Neural progenitor cell (in vitro differentiated cells): Measurements from ENCODE around the gene PRKCA. TPM values are rescaled to one million over a fixed set of nuclear protein-coding genes. Genes with fewer than 3 reads are reported as not detected.

ENCODE experiments used
- DNase-seq: peaks from one replicate; pipeline ENCODE4 v3.0.0-alpha.2; 2016; ENCODE audit warnings: low spot score
- H2AFZ ChIP-seq: fragments of 200-600 bp; sonication (generic); replicated peaks from 2 replicates; pipeline ENCODE4 v1.6.1; 2016; ENCODE audit warnings: antibody characterized with exemption
- H3F3A ChIP-seq: fragments of 200-600 bp; sonication (generic); 2 replicates; pipeline ENCODE4 v1.6.1; 2016; ENCODE audit warnings: antibody characterized with exemption, low read depth
- H3K27ac ChIP-seq: fragments of 200-600 bp; sonication (generic); 2 replicates; pipeline ENCODE4 v1.5.1; 2016; ENCODE audit warnings: mild to moderate bottlenecking
- H3K27me3 ChIP-seq: fragments of 200-600 bp; sonication (generic); 2 replicates; pipeline ENCODE4 v1.6.1; 2016; ENCODE audit warnings: mild to moderate bottlenecking, moderate library complexity
- H3K36me3 ChIP-seq: fragments of 200-600 bp; sonication (generic); 2 replicates; pipeline ENCODE4 v1.5.1; 2016
- H3K4me1 ChIP-seq: fragments of 200-600 bp; sonication (generic); 2 replicates; pipeline ENCODE4 v1.6.1; 2016; ENCODE audit warnings: mixed run types
- H3K4me2 ChIP-seq: fragments of 200-600 bp; sonication (generic); 2 replicates; pipeline ENCODE4 v1.6.1; 2016
- H3K4me3 ChIP-seq: fragments of 200-600 bp; sonication (generic); 2 replicates; pipeline ENCODE4 v1.5.1; 2016
- H3K79me2 ChIP-seq: fragments of 200-600 bp; sonication (generic); 2 replicates; pipeline ENCODE4 v1.6.1; 2016; ENCODE audit warnings: low read depth
- H3K9ac ChIP-seq: fragments of 200-600 bp; sonication (generic); 2 replicates; pipeline ENCODE4 v1.6.1; 2016
- H3K9me3 ChIP-seq: fragments of 200-600 bp; sonication (generic); 2 replicates; pipeline ENCODE4 v1.5.1; 2016; ENCODE audit warnings: low read depth
- H4K20me1 ChIP-seq: fragments of 200-600 bp; sonication (generic); 2 replicates; pipeline ENCODE4 v1.6.1; 2016; ENCODE audit warnings: low read depth
- H3K27ac Mint-ChIP-seq: 3 replicates; pipeline ENCODE4 v1.8.0; 2021; ENCODE audit warnings: mixed read lengths
- H3K27me3 Mint-ChIP-seq: 2 replicates; pipeline ENCODE4 v1.8.0; 2022; ENCODE audit warnings: low read depth, mild to moderate bottlenecking, inconsistent platforms, moderate library complexity, mixed read lengths; ENCODE audit not compliant: insufficient read depth
- H3K36me3 Mint-ChIP-seq: 3 replicates; pipeline ENCODE4 v1.8.0; 2021; ENCODE audit warnings: mixed read lengths
- H3K4me1 Mint-ChIP-seq: 3 replicates; pipeline ENCODE4 v1.8.0; 2021; ENCODE audit warnings: mixed read lengths
- H3K4me3 Mint-ChIP-seq: 3 replicates; pipeline ENCODE4 v1.8.0; 2021; ENCODE audit warnings: mild to moderate bottlenecking, moderate library complexity, mixed read lengths
- H3K9me3 Mint-ChIP-seq: 3 replicates; pipeline ENCODE4 v1.8.0; 2020; ENCODE audit warnings: mixed read lengths
- CTCF ChIP-seq: fragments of 200-600 bp; sonication (generic); IDR thresholded peaks from 2 replicates; pipeline ENCODE4 v1.5.1; 2017; ENCODE audit warnings: antibody characterized with exemption, mild to moderate bottlenecking
- EZH2 ChIP-seq: fragments of 200-600 bp; sonication (generic); IDR thresholded peaks from 2 replicates; pipeline ENCODE4 v1.6.1; 2017; ENCODE audit warnings: antibody characterized with exemption, mild to moderate bottlenecking, moderate library complexity
- EZH2phosphoT487 ChIP-seq: fragments of 200-600 bp; sonication (generic); IDR thresholded peaks from 2 replicates; pipeline ENCODE4 v1.6.1; 2017; ENCODE audit warnings: antibody characterized with exemption
- total RNA-seq: library from RNA; depleted of rRNA; stranded (reverse); fragments of >200 nt; gene quantifications from 2 replicates; pipeline ENCODE4 v1.2.3, GENCODE V29; 2015; ENCODE audit warnings: low replicate concordance

The PRKCA gene
- total RNA-seq, 1 donor from 2014 or later, result 2.1 TPM

- DNase-seq, result no peak
- TF ChIP-seq CTCF (no peak), EZH2 (no peak), EZH2phosphoT487 (no peak)
- H3K27ac ChIP-seq, result no peak overlapping the region
- no peak overlapping the region for H3K4me2 ChIP-seq
- peaks cover 74% of the 10 kb centered on the region for H3K4me1 Mint-ChIP-seq
- no peaks in the 10 kb centered on the region for H3K79me2 ChIP-seq
- no peak overlapping the region for H3K27ac Mint-ChIP-seq
- no peaks in the 10 kb centered on the region for H3K9me3 Mint-ChIP-seq
- peaks cover 42% of the 10 kb centered on the region for H3K4me1 ChIP-seq
- H2AFZ ChIP-seq, result no peak overlapping the region
- H3K4me3 Mint-ChIP-seq, result no peak overlapping the region
- no peaks in the 10 kb centered on the region for H4K20me1 ChIP-seq
- H3K4me3 ChIP-seq, result no peak overlapping the region
- no peaks in the 10 kb centered on the region for H3K36me3 Mint-ChIP-seq
- H3K27me3 Mint-ChIP-seq, result peaks cover 5% of the 10 kb centered on the region
- peaks cover 31% of the 10 kb centered on the region for H3F3A ChIP-seq
- H3K9me3 ChIP-seq, result no peaks in the 10 kb centered on the region
- H3K27me3 ChIP-seq, result no peaks in the 10 kb centered on the region
- H3K36me3 ChIP-seq, result no peaks in the 10 kb centered on the region
- no peak overlapping the region for H3K9ac ChIP-seq
Observed at GRCh38 chr17:66535611-66536010, 233.2 kb downstream of the PRKCA start.

GRCh38 chr17:66537502-66537901 is 235.1 kb downstream of the PRKCA start:
- Histone ChIP-seq H3K4me3 (no peak overlapping the region), H3K4me2 (no peak overlapping the region), H4K20me1 (no peaks in the 10 kb centered on the region), H3K27ac (no peak overlapping the region), H2AFZ (no peak overlapping the region), H3F3A (peaks cover 33% of the 10 kb centered on the region), H3K36me3 (no peaks in the 10 kb centered on the region), H3K9ac (no peak overlapping the region), H3K79me2 (no peaks in the 10 kb centered on the region), H3K27me3 (no peaks in the 10 kb centered on the region), H3K9me3 (no peaks in the 10 kb centered on the region), H3K4me1 (peaks cover 35% of the 10 kb centered on the region)
- TF ChIP-seq CTCF, result no peak
- no peak for TF ChIP-seq EZH2
- TF ChIP-seq EZH2phosphoT487, result no peak
- peaks cover 78% of the 10 kb centered on the region for H3K4me1 Mint-ChIP-seq
- H3K27me3 Mint-ChIP-seq, result peaks cover 5% of the 10 kb centered on the region
- H3K4me3 Mint-ChIP-seq, result no peak overlapping the region
- no peaks in the 10 kb centered on the region for H3K36me3 Mint-ChIP-seq
- no peaks in the 10 kb centered on the region for H3K9me3 Mint-ChIP-seq
- no peak overlapping the region for H3K27ac Mint-ChIP-seq
- DNase-seq, result no peak

GRCh38 chr17:66538776-66539175 is 236.4 kb downstream of the PRKCA start:
- H3K4me1 ChIP-seq, result peaks cover 23% of the 10 kb centered on the region
- H3K9me3 ChIP-seq, result no peaks in the 10 kb centered on the region
- Mint-ChIP-seq H3K9me3 (peaks cover 2% of the 10 kb centered on the region), H3K4me3 (no peak overlapping the region), H3K4me1 (peaks cover 65% of the 10 kb centered on the region), H3K27ac (no peak overlapping the region), H3K27me3 (peaks cover 5% of the 10 kb centered on the region), H3K36me3 (no peaks in the 10 kb centered on the region)
- H3K4me3 ChIP-seq, result no peak overlapping the region
- no peaks in the 10 kb centered on the region for H4K20me1 ChIP-seq
- no peak overlapping the region for H3K27ac ChIP-seq
- no peak overlapping the region for H3K9ac ChIP-seq
- DNase-seq, result no peak
- no peaks in the 10 kb centered on the region for H3K79me2 ChIP-seq
- H3F3A ChIP-seq, result peaks cover 20% of the 10 kb centered on the region
- H3K27me3 ChIP-seq, result no peaks in the 10 kb centered on the region
- no peak overlapping the region for H3K4me2 ChIP-seq
- TF ChIP-seq CTCF (no peak), EZH2 (no peak), EZH2phosphoT487 (no peak)
- no peaks in the 10 kb centered on the region for H3K36me3 ChIP-seq
- H2AFZ ChIP-seq, result no peak overlapping the region
